Upper lobe of left lung (tissue), 4 donors: ENCODE data around the gene HSFX2.

Experiments
- CTCF ChIP-seq, 6 experiments: fragments of 450-650 bp in 4 of 6; fragments of 200-600 bp in 2 of 6; sonication (generic) in 2 of 6; IDR thresholded peaks; one replicate each; pipeline ENCODE4 v1.5.1; 2016 to 2019; ENCODE audit warnings: antibody characterized with exemption in 6 of 6
- EP300 ChIP-seq, 4 donors: sonication (generic); formaldehyde crosslinking; IDR thresholded peaks; one replicate each; pipeline ENCODE4 v1.5.1; 2017; ENCODE audit warnings: antibody characterized with exemption in 4 of 4, control low read depth in 2 of 4
- POLR2A ChIP-seq, 4 donors: fragments of 450-650 bp; IDR thresholded peaks; one replicate each; pipeline ENCODE4 v1.5.1; 2016 to 2017; ENCODE audit warnings: antibody characterized with exemption in 4 of 4, mild to moderate bottlenecking in 2 of 4
- POLR2AphosphoS5 ChIP-seq, 2 donors: sonication (generic); formaldehyde crosslinking; IDR thresholded peaks; one replicate each; pipeline ENCODE4 v1.5.1; 2017; ENCODE audit warnings: antibody characterized with exemption in 2 of 2

DNA sequence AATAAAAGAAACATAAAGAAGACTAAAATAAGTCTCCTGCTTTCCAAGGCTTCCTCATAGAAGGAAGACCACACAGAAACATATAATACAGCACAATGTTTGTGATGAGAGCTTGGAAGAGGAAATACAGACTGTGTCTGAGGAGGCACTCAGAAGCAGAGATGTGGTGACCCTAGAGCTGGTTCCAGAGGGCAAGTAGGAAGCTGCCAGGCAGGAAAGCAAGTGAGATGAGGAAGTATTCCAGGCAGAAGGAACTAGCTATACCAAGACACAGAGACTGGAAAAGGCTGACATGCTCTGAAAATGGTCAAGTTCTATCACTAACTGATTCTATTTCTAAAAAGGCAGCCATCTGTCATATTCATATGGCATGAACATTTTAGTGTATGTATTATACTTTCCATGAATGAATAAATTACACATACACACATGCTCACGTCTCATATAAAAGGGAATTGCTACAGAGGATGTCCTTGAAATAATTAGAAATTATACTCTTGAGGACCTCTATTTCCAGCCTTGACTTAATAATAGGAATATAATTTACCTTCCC is 16.6 kb upstream of the HSFX2 start:
- no peak for TF ChIP-seq EP300 (IDR thresholded peaks at IDR 0.05)
- no peak for TF ChIP-seq CTCF (IDR thresholded peaks at IDR 0.05)
- TF ChIP-seq POLR2A (IDR thresholded peaks at IDR 0.05): no peak
- no peak for TF ChIP-seq POLR2AphosphoS5 (IDR thresholded peaks at IDR 0.05)
